ENCODE measurements around the gene LACTB. TPM values are rescaled to one million over a fixed set of nuclear protein-coding genes. Genes with fewer than 3 reads are reported as not detected.

Gene LACTB
- total RNA-seq, 2 donors from 2014 or later, result 13.3 to 14.9 TPM

- Histone ChIP-seq H3K4me1 (ENCODE audit: control insufficient read depth, insufficient read depth, low read length) (no peaks in the 10 kb centered on the region), H3K9ac (ENCODE audit: extremely low read depth, low read length, poor library complexity, severe bottlenecking) (no peak overlapping the region), H3K27ac (ENCODE audit: low read depth, low read length) (no peak overlapping the region), H3K4me3 (ENCODE audit: low read length) (no peak overlapping the region), H3K36me3 (ENCODE audit: control insufficient read depth, insufficient read depth, low read length) (no peaks in the 10 kb centered on the region), H3K9me3 (ENCODE audit: control insufficient read depth, low read length) (no peaks in the 10 kb centered on the region), H3K27me3 (ENCODE audit: control insufficient read depth, insufficient read depth, low read length, poor library complexity, severe bottlenecking) (no peaks in the 10 kb centered on the region)
- 93% methylated on average over 2 of the region's 2 CpGs for WGBS, 2 experiments (ENCODE audit: insufficient coverage in 1 of 2, insufficient read length in 1 of 2)
- Mint-ChIP-seq H3K4me3 (no peak overlapping the region), H3K9me3 (peaks cover 5% of the 10 kb centered on the region), H3K27ac (no peak overlapping the region), H3K4me1 (no peaks in the 10 kb centered on the region), H3K36me3 (ENCODE audit: low read depth) (no peaks in the 10 kb centered on the region), H3K27me3 (ENCODE audit: insufficient read depth) (no peaks in the 10 kb centered on the region)
- no peak for TF ChIP-seq CTCF (conservative IDR thresholded peaks at IDR 0.05)
- no peak for DNase-seq
Observed at GRCh38 chr15:63109498-63109897, 12.2 kb upstream of the LACTB start.

GRCh38 chr15:63109920-63110319 is 11.7 kb upstream of the LACTB start:
- H3K4me3 ChIP-seq (ENCODE audit: low read length), result no peak overlapping the region
- Mint-ChIP-seq H3K36me3 (ENCODE audit: low read depth) (no peaks in the 10 kb centered on the region), H3K4me3 (no peak overlapping the region), H3K27ac (no peak overlapping the region), H3K27me3 (ENCODE audit: insufficient read depth) (no peaks in the 10 kb centered on the region), H3K4me1 (no peaks in the 10 kb centered on the region), H3K9me3 (peaks cover 5% of the 10 kb centered on the region)
- 90 to 94% methylated on average over 2 of the region's 2 CpGs for WGBS, 2 experiments (ENCODE audit: insufficient coverage in 1 of 2, insufficient read length in 1 of 2)
- no peaks in the 10 kb centered on the region for H3K9me3 ChIP-seq (ENCODE audit: control insufficient read depth, low read length)
- no peak for TF ChIP-seq CTCF (conservative IDR thresholded peaks at IDR 0.05)
- no peak for DNase-seq
- H3K27me3 ChIP-seq (ENCODE audit: control insufficient read depth, insufficient read depth, low read length, poor library complexity, severe bottlenecking), result no peaks in the 10 kb centered on the region
- no peaks in the 10 kb centered on the region for H3K36me3 ChIP-seq (ENCODE audit: control insufficient read depth, insufficient read depth, low read length)
- H3K27ac ChIP-seq (ENCODE audit: low read depth, low read length), result no peak overlapping the region
- H3K9ac ChIP-seq (ENCODE audit: extremely low read depth, low read length, poor library complexity, severe bottlenecking), result no peak overlapping the region
- no peaks in the 10 kb centered on the region for H3K4me1 ChIP-seq (ENCODE audit: control insufficient read depth, insufficient read depth, low read length)

GRCh38 chr15:63110428-63111026 is 11.1 kb upstream of the LACTB start:
- TF ChIP-seq CTCF (conservative IDR thresholded peaks at IDR 0.05), result no peak
- 73 to 98% methylated on average over 2 to 3 of the region's 3 CpGs for WGBS, 2 experiments (ENCODE audit: insufficient coverage in 1 of 2, insufficient read length in 1 of 2)
- no peaks in the 10 kb centered on the region for H3K9me3 ChIP-seq (ENCODE audit: control insufficient read depth, low read length)
- H3K27me3 ChIP-seq (ENCODE audit: control insufficient read depth, insufficient read depth, low read length, poor library complexity, severe bottlenecking), result no peaks in the 10 kb centered on the region
- Mint-ChIP-seq H3K27me3 (ENCODE audit: insufficient read depth) (no peaks in the 10 kb centered on the region), H3K4me3 (no peak overlapping the region), H3K4me1 (no peaks in the 10 kb centered on the region), H3K9me3 (peaks cover under 1% of the 10 kb centered on the region), H3K36me3 (ENCODE audit: low read depth) (no peaks in the 10 kb centered on the region), H3K27ac (no peak overlapping the region)
- no peak overlapping the region for H3K27ac ChIP-seq (ENCODE audit: low read depth, low read length)
- H3K9ac ChIP-seq (ENCODE audit: extremely low read depth, low read length, poor library complexity, severe bottlenecking), result no peak overlapping the region
- no peak overlapping the region for H3K4me3 ChIP-seq (ENCODE audit: low read length)
- DNase-seq, result no peak
- no peaks in the 10 kb centered on the region for H3K36me3 ChIP-seq (ENCODE audit: control insufficient read depth, insufficient read depth, low read length)
- H3K4me1 ChIP-seq (ENCODE audit: control insufficient read depth, insufficient read depth, low read length), result no peaks in the 10 kb centered on the region
